Upper lobe of right lung (tissue), 1 donor: ENCODE results near the gene ADAMTS15. TPM values are rescaled to one million over a fixed set of nuclear protein-coding genes. Genes with fewer than 3 reads are reported as not detected.

Source experiments
- ATAC-seq: fragments of 200-7000 bp; cut with Tn5 transposase; one replicate; pipeline ENCODE4 v1.9.1; 2020; ENCODE audit warnings: mild to moderate bottlenecking, moderate library complexity
- DNase-seq: peaks from one replicate; pipeline ENCODE4 v3.0.0-alpha.2; 2020
- H3K27ac ChIP-seq: fragments of 200-600 bp; one replicate; pipeline ENCODE4 v1.8.0; 2022
- H3K27me3 ChIP-seq: fragments of 200-600 bp; one replicate; pipeline ENCODE4 v1.8.0; 2022; ENCODE audit warnings: mild to moderate bottlenecking
- H3K36me3 ChIP-seq: fragments of 200-600 bp; one replicate; pipeline ENCODE4 v1.8.0; 2022
- H3K4me1 ChIP-seq: fragments of 200-600 bp; one replicate; pipeline ENCODE4 v1.8.0; 2022
- H3K4me3 ChIP-seq: fragments of 200-600 bp; one replicate; pipeline ENCODE4 v1.8.0; 2022; ENCODE audit warnings: mild to moderate bottlenecking
- H3K9me3 ChIP-seq: fragments of 200-600 bp; one replicate; pipeline ENCODE4 v1.8.0; 2022
- CTCF ChIP-seq: fragments of 200-600 bp; IDR thresholded peaks from one replicate; pipeline ENCODE4 v1.8.0; 2022; ENCODE audit warnings: antibody characterized with exemption
- intact Hi-C: fragments of 100-400 bp; cut with DNase I; formaldehyde crosslinking; loops from one replicate; pipeline ENCODE4 v1.11.0; 2022
- total RNA-seq: library from RNA; stranded (reverse); fragmentation: NEBNext Ultra II Directional; extraction: Animal tissue kit (Norgen Biotek cat#: 25700); gene quantifications from one replicate; pipeline ENCODE4 v1.2.1, GENCODE V29; 2021
- donor health status: DM: no; HTN: yes; CAD: no; lungs with severe emphysema.

The ADAMTS15 gene
- total RNA-seq, 1 donor from 2014 or later = 8.2 TPM

GRCh38 chr11:130458410-130458729, 9.9 kb downstream of the ADAMTS15 start:
- ATAC-seq = no peak
- H3K27ac ChIP-seq = no peak overlapping the region
- intact Hi-C loops = no loop called here
- H3K36me3 ChIP-seq = peaks cover 14% of the 10 kb centered on the region
- TF ChIP-seq CTCF = no peak
- DNase-seq = no peak
- no peak overlapping the region for H3K4me3 ChIP-seq
- H3K9me3 ChIP-seq = no peaks in the 10 kb centered on the region
- peaks cover 5% of the 10 kb centered on the region for H3K4me1 ChIP-seq
- no peaks in the 10 kb centered on the region for H3K27me3 ChIP-seq

GRCh38 chr11:130459521-130459920, 11.1 kb downstream of the ADAMTS15 start:
- H3K27me3 ChIP-seq = no peaks in the 10 kb centered on the region
- H3K4me3 ChIP-seq = no peak overlapping the region
- intact Hi-C loops = no loop called here
- no peak for DNase-seq
- TF ChIP-seq CTCF = no peak
- H3K36me3 ChIP-seq = peaks cover 14% of the 10 kb centered on the region
- ATAC-seq = no peak
- H3K27ac ChIP-seq = no peak overlapping the region
- H3K9me3 ChIP-seq = no peaks in the 10 kb centered on the region
- no peaks in the 10 kb centered on the region for H3K4me1 ChIP-seq

GRCh38 chr11:130462101-130462885, 13.8 kb downstream of the ADAMTS15 start:
- H3K4me1 ChIP-seq = no peaks in the 10 kb centered on the region
- DNase-seq (no peak), ATAC-seq (no peak)
- H3K9me3 ChIP-seq = no peaks in the 10 kb centered on the region
- H3K27me3 ChIP-seq = no peaks in the 10 kb centered on the region
- intact Hi-C loops = no loop called here
- peaks cover 27% of the 10 kb centered on the region for H3K36me3 ChIP-seq
- no peak overlapping the region for H3K27ac ChIP-seq
- no peak for TF ChIP-seq CTCF
- H3K4me3 ChIP-seq = no peak overlapping the region

GRCh38 chr11:130462931-130463330, 14.5 kb downstream of the ADAMTS15 start:
- ATAC-seq (no peak), DNase-seq (no peak)
- intact Hi-C loops = no loop called here
- H3K27ac ChIP-seq = no peak overlapping the region
- H3K27me3 ChIP-seq = no peaks in the 10 kb centered on the region
- H3K9me3 ChIP-seq = no peaks in the 10 kb centered on the region
- no peak for TF ChIP-seq CTCF
- no peak overlapping the region for H3K4me3 ChIP-seq
- H3K36me3 ChIP-seq = peaks cover 27% of the 10 kb centered on the region
- no peaks in the 10 kb centered on the region for H3K4me1 ChIP-seq

DNA sequence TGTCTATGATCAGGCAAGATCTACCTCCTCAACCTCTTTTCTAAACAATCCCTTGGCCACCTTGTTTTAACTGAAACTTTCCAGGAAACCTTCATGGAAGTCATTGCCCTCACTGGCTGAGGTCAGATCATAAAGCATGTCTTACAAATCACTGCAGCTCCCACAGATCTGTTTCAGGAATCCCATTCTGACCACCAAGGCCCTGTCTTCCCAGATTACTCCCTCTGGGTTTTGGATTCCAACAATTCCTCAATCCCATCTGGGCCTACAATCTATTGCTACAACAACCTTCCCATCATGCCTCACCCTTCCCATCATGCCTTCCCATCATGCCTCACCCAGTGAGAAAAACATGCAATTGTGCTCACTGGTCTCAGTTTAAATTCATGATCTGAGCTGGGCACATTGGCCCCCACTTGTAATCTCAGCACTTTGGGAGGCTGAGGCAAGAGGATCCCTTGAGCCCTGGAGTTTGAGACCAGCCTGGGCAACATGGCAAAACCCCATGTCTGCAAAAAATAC, 15.9 kb downstream of the ADAMTS15 start:
- Histone ChIP-seq H3K4me3 (no peak overlapping the region), H3K4me1 (no peaks in the 10 kb centered on the region), H3K27me3 (no peaks in the 10 kb centered on the region), H3K36me3 (peaks cover 27% of the 10 kb centered on the region), H3K27ac (no peak overlapping the region), H3K9me3 (no peaks in the 10 kb centered on the region)
- no peak for TF ChIP-seq CTCF
- DNase-seq (no peak), ATAC-seq (no peak)
- intact Hi-C loops = no loop called here
